Measurements from ENCODE around the gene RFX4.

GRCh38 chr12:106684497-106684896 is 101.7 kb downstream of the RFX4 start:
- no peak for TF ChIP-seq CTCF (IDR thresholded peaks at IDR 0.05; ENCODE audit: borderline replicate concordance, extremely low read depth, low read length, poor library complexity, severe bottlenecking)
- no peak for TF ChIP-seq EZH2 (IDR thresholded peaks at IDR 0.05; ENCODE audit: borderline replicate concordance, low read depth, low read length, severe bottlenecking)
